ENCODE data around the gene KCNG2. TPM values are rescaled to one million over a fixed set of nuclear protein-coding genes. Genes with fewer than 3 reads are reported as not detected.

KCNG2 gene
- total and polyA plus RNA-seq, 2 experiments from 2014 or later = 0.13 to 0.52 TPM

GRCh38 chr18:79916128-79916494 is 118.4 kb downstream of the KCNG2 start:
- ATAC-seq (no peak), DNase-seq (ENCODE audit: low spot score) (no peak)
- no peak overlapping the region for H3K4me3 ChIP-seq
- H3K27me3 ChIP-seq (ENCODE audit: insufficient read depth) = no peaks in the 10 kb centered on the region
- H3K27me3 Mint-ChIP-seq (ENCODE audit: insufficient read depth, low read depth, poor library complexity) = peaks cover 16% of the 10 kb centered on the region
- H3K79me2 ChIP-seq (replicated peaks; ENCODE audit: insufficient read depth) = no peaks in the 10 kb centered on the region
- no peaks in the 10 kb centered on the region for H3K36me3 ChIP-seq (ENCODE audit: insufficient read depth)
- no peak overlapping the region for H3K27ac Mint-ChIP-seq
- TF ChIP-seq ZNF462 (CRISPR knock-in tag; IDR thresholded peaks at IDR 0.05) (no peak), EZH2 (IDR thresholded peaks at IDR 0.05; ENCODE audit: low read depth, unreplicated experiment) (no peak), POLR2AphosphoS5 (IDR thresholded peaks at IDR 0.05; ENCODE audit: low read depth) (no peak), EZH2phosphoT487 (IDR thresholded peaks at IDR 0.05; ENCODE audit: unreplicated experiment) (no peak), JUNB (IDR thresholded peaks at IDR 0.05; ENCODE audit: unreplicated experiment) (no peak)
- H3K36me3 Mint-ChIP-seq (ENCODE audit: low read depth) = peaks cover 3% of the 10 kb centered on the region; the same call in 2 of the 3 replicates
- no peak overlapping the region for H3K4me2 ChIP-seq
- H3K4me3 Mint-ChIP-seq = no peak overlapping the region
- H2AFZ ChIP-seq = no peak overlapping the region
- peaks cover 9% of the 10 kb centered on the region for H3K9me3 Mint-ChIP-seq
- H3K9me2 ChIP-seq (ENCODE audit: insufficient read depth) = no peaks in the 10 kb centered on the region
- no peaks in the 10 kb centered on the region for H3F3A ChIP-seq (replicated peaks; ENCODE audit: low read depth)
- no peaks in the 10 kb centered on the region for H3K4me1 ChIP-seq (ENCODE audit: insufficient read depth)
- peaks cover 12% of the 10 kb centered on the region for H3K4me1 Mint-ChIP-seq
- no peaks in the 10 kb centered on the region for H4K20me1 ChIP-seq (replicated peaks; ENCODE audit: insufficient read depth)
- no peak overlapping the region for H3K27ac ChIP-seq (ENCODE audit: low read depth)

- no peaks in the 10 kb centered on the region for H3K4me1 ChIP-seq (ENCODE audit: insufficient read depth)
- H3K4me2 ChIP-seq = no peak overlapping the region
- ATAC-seq = no peak
- no peaks in the 10 kb centered on the region for H3K27me3 ChIP-seq (ENCODE audit: insufficient read depth)
- no peak overlapping the region for H3K4me3 ChIP-seq
- Mint-ChIP-seq H3K9me3 (peaks cover 9% of the 10 kb centered on the region), H3K4me3 (no peak overlapping the region), H3K4me1 (peaks cover 12% of the 10 kb centered on the region), H3K27me3 (ENCODE audit: insufficient read depth, low read depth, poor library complexity) (peaks cover 16% of the 10 kb centered on the region), H3K27ac (no peak overlapping the region; the same call in 1 of the 2 replicates), H3K36me3 (ENCODE audit: low read depth) (peaks cover 4% of the 10 kb centered on the region; the same call in 2 of the 3 replicates)
- H2AFZ ChIP-seq = no peak overlapping the region
- H3K9me2 ChIP-seq (ENCODE audit: insufficient read depth) = no peaks in the 10 kb centered on the region
- H4K20me1 ChIP-seq (replicated peaks; ENCODE audit: insufficient read depth) = no peaks in the 10 kb centered on the region
- no peak overlapping the region for H3K27ac ChIP-seq (ENCODE audit: low read depth)
- TF ChIP-seq STAT1 (IDR thresholded peaks at IDR 0.05; ENCODE audit: unreplicated experiment) (no peak), EZH2 (IDR thresholded peaks at IDR 0.05; ENCODE audit: low read depth, unreplicated experiment) (no peak), JUNB (IDR thresholded peaks at IDR 0.05; ENCODE audit: unreplicated experiment) (no peak)
- no peaks in the 10 kb centered on the region for H3F3A ChIP-seq (replicated peaks; ENCODE audit: low read depth)
- H3K79me2 ChIP-seq (replicated peaks; ENCODE audit: insufficient read depth) = no peaks in the 10 kb centered on the region
- DNase-seq (ENCODE audit: low spot score) = no peak
- H3K36me3 ChIP-seq (ENCODE audit: insufficient read depth) = no peaks in the 10 kb centered on the region
Measured at GRCh38 chr18:79916546-79917168, 118.9 kb downstream of the KCNG2 start.

Measured in GM23338 (cell line).